ENCODE data around the gene GRAMD1B.

DNA sequence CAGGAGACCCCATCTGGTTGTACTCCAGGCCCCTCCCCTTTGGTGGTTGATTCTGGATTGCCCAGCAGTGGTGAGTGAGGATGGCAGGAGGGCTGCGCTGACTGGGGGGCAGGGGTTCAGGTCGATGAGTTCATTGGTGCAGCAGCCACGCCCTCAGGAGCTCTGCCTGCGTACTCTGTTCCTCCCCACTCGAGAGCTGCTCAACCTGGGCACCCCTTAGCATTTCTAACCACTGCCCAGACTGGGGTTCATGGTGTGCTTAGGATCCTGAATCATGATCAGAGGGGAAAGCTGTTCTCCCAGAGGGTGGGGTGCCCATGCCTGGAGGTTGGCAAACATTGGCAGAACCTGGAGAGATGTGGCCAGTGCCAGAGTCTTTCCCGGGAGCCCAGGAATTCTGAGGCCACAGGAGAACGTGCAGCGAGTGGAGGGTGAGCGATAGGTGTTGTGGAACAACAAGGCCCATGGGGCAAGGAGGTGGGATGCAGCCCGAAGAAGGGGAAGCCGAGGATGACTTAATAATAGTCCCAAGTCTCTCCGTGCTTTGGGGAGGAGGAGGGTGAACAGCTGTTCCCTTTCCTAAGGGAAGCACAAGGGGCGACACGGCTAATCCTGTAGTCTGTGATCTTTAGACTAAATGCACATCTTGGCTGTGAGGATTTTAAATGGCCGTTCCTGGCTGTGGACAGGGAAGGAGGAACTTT lies 148.9 kb downstream of the GRAMD1B start:
- no peak for TF ChIP-seq POLR2A (IDR thresholded peaks at IDR 0.05)
- TF ChIP-seq, protein P1, sequence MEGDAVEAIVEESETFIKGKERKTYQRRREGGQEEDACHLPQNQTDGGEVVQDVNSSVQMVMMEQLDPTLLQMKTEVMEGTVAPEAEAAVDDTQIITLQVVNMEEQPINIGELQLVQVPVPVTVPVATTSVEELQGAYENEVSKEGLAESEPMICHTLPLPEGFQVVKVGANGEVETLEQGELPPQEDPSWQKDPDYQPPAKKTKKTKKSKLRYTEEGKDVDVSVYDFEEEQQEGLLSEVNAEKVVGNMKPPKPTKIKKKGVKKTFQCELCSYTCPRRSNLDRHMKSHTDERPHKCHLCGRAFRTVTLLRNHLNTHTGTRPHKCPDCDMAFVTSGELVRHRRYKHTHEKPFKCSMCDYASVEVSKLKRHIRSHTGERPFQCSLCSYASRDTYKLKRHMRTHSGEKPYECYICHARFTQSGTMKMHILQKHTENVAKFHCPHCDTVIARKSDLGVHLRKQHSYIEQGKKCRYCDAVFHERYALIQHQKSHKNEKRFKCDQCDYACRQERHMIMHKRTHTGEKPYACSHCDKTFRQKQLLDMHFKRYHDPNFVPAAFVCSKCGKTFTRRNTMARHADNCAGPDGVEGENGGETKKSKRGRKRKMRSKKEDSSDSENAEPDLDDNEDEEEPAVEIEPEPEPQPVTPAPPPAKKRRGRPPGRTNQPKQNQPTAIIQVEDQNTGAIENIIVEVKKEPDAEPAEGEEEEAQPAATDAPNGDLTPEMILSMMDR (IDR thresholded peaks at IDR 0.05), result no peak
